ENCODE results near the gene TACC2. TPM values are rescaled to one million over a fixed set of nuclear protein-coding genes. Genes with fewer than 3 reads are reported as not detected.

TACC2 gene
- total and polyA plus RNA-seq, 3 experiments from 2014 or later = not detected

GRCh38 chr10:122298206-122298597 is 309.2 kb downstream of the TACC2 start:
- Mint-ChIP-seq H3K4me3 (no peak overlapping the region), H3K27ac (no peak overlapping the region), H3K4me1 (peaks cover 13 to 26% (median 14%) of the 10 kb centered on the region in 3 donors), H3K9me3 (no peaks in the 10 kb centered on the region), H3K36me3 (no peaks in the 10 kb centered on the region), H3K27me3 (peaks cover 6 to 14% of the 10 kb centered on the region in 2 donors)
- peaks cover 13% of the 10 kb centered on the region for H3K4me1 ChIP-seq (ENCODE audit: insufficient read depth, low read length)
- no peak for DNase-seq
- H3K4me3 ChIP-seq (ENCODE audit: low read length) = no peak overlapping the region
- no peak overlapping the region for H3K27ac ChIP-seq (ENCODE audit: low read depth, low read length)
- H3K9me3 ChIP-seq (ENCODE audit: low read length) = no peaks in the 10 kb centered on the region
- no peaks in the 10 kb centered on the region for H3K36me3 ChIP-seq (ENCODE audit: insufficient read depth, low read length)
- CTCF ChIA-PET = interaction anchor here (0.9 to 2.5 kb wide), 14 partner anchors 14 to 525 kb away, joined by 3 to 29 read pairs (median 3); no protein-coding TSS in a partner anchor
- H3K27me3 ChIP-seq (ENCODE audit: insufficient read depth, low read length, poor library complexity, severe bottlenecking) = no peaks in the 10 kb centered on the region
- POLR2A ChIA-PET = no interaction called here

- no peaks in the 10 kb centered on the region for H3K9me3 Mint-ChIP-seq
- Histone ChIP-seq H3K27ac (ENCODE audit: low read depth, low read length) (no peak overlapping the region), H3K4me1 (ENCODE audit: insufficient read depth, low read length) (peaks cover 13% of the 10 kb centered on the region), H3K4me3 (ENCODE audit: low read length) (no peak overlapping the region), H3K27me3 (ENCODE audit: insufficient read depth, low read length, poor library complexity, severe bottlenecking) (no peaks in the 10 kb centered on the region), H3K36me3 (ENCODE audit: insufficient read depth, low read length) (no peaks in the 10 kb centered on the region), H3K9me3 (ENCODE audit: low read length) (no peaks in the 10 kb centered on the region)
- peaks cover 12 to 20% (median 13%) of the 10 kb centered on the region in 3 donors for H3K4me1 Mint-ChIP-seq
- H3K27ac Mint-ChIP-seq = peak overlapping the region in 5 of 8 donors; percentile 7 to 92 (median 52)
- H3K36me3 Mint-ChIP-seq = no peaks in the 10 kb centered on the region
- DNase-seq = peak; percentile 39 to 65 (median 48)
- POLR2A ChIA-PET = no interaction called here
- peaks cover 6 to 14% of the 10 kb centered on the region in 2 donors for H3K27me3 Mint-ChIP-seq
- H3K4me3 Mint-ChIP-seq = peak overlapping the region in 5 of 7 donors; percentile 35 to 86 (median 59)
- CTCF ChIA-PET = interaction anchor here (0.6 to 2.5 kb wide), 28 partner anchors 9 to 524 kb away, joined by 3 to 29 read pairs (median 3); no protein-coding TSS in a partner anchor
Observed at GRCh38 chr10:122298598-122299301, 309.8 kb downstream of the TACC2 start.

DNA sequence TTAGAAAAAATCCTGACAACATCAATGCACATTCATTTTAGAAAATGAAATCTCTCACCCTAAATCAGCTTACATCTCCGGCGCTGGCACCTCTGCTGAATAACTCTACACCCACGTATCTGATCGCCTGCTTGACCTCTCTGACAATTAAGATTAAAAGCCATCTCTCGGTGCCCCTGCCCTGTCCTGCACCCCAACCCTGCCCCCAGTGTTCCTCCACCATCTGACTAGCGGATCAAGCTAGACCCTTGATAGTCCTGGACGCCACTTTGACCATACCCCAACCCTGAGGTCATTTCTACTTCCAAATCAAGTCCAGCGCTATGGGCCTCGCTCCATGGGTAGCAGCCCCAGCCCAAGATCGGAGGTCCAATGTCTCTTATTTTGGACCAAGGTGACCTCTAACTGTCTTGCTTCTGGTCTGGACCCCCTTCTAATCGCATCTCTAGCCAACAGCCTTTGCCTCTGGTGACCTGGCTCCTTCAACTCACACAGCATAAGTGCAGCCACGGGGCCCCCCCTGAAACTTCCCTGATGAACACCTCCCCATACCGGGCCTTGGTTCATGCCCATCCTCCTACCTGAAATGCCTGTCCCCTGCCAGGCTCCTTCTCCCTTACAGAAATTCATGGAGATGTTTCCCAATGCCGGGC is 310.6 kb downstream of the TACC2 start:
- peak overlapping the region in 4 of 8 donors; percentile 23 to 92 (median 72) for H3K27ac Mint-ChIP-seq
- no peak for DNase-seq

GRCh38 chr10:122301055-122301810 is 312.3 kb downstream of the TACC2 start:
- Mint-ChIP-seq H3K4me3 (peak overlapping the region in 1 of 7 donors; percentile 35), H3K27ac (peak overlapping the region in 4 of 8 donors; percentile 84 to 93 (median 90)), H3K36me3 (no peaks in the 10 kb centered on the region), H3K4me1 (peaks cover 3 to 9% (median 5%) of the 10 kb centered on the region in 3 donors), H3K27me3 (peaks cover 7 to 14% of the 10 kb centered on the region in 2 donors), H3K9me3 (peaks cover 0 to 4% (median 0%) of the 10 kb centered on the region in 5 donors)
- Histone ChIP-seq H3K27ac (ENCODE audit: low read depth, low read length) (no peak overlapping the region), H3K27me3 (ENCODE audit: insufficient read depth, low read length, poor library complexity, severe bottlenecking) (no peaks in the 10 kb centered on the region), H3K4me1 (ENCODE audit: insufficient read depth, low read length) (no peaks in the 10 kb centered on the region), H3K36me3 (ENCODE audit: insufficient read depth, low read length) (no peaks in the 10 kb centered on the region), H3K9me3 (ENCODE audit: low read length) (no peaks in the 10 kb centered on the region), H3K4me3 (ENCODE audit: low read length) (no peak overlapping the region)
- ChIA-PET POLR2A (no interaction called here), CTCF (interaction anchor here (1.4 to 2.3 kb wide), 2 partner anchors 133 to 264 kb away, joined by 4 to 5 read pairs; no protein-coding TSS in a partner anchor)
- peak in 2 of 5 donors; percentile 9 to 46 for DNase-seq

More for the DNA sequence above, 310.6 kb downstream of the TACC2 start:
- H3K36me3 Mint-ChIP-seq = no peaks in the 10 kb centered on the region
- H3K27me3 Mint-ChIP-seq = peaks cover 6 to 14% of the 10 kb centered on the region in 2 donors
- H3K9me3 Mint-ChIP-seq = no peaks in the 10 kb centered on the region
- no peaks in the 10 kb centered on the region for H3K36me3 ChIP-seq (ENCODE audit: insufficient read depth, low read length)
- peak overlapping the region in 1 of 7 donors; percentile 21 for H3K4me3 Mint-ChIP-seq
- peaks cover 9% of the 10 kb centered on the region for H3K4me1 ChIP-seq (ENCODE audit: insufficient read depth, low read length)
- no peaks in the 10 kb centered on the region for H3K27me3 ChIP-seq (ENCODE audit: insufficient read depth, low read length, poor library complexity, severe bottlenecking)
- H3K9me3 ChIP-seq (ENCODE audit: low read length) = no peaks in the 10 kb centered on the region
- CTCF ChIA-PET = interaction anchor here (0.6 to 2.5 kb wide), 26 partner anchors 8 to 406 kb away, joined by 3 to 29 read pairs (median 3); no protein-coding TSS in a partner anchor
- POLR2A ChIA-PET = no interaction called here
- no peak overlapping the region for H3K4me3 ChIP-seq (ENCODE audit: low read length)
- H3K4me1 Mint-ChIP-seq = peaks cover 12 to 20% (median 13%) of the 10 kb centered on the region in 3 donors
- no peak overlapping the region for H3K27ac ChIP-seq (ENCODE audit: low read depth, low read length)

DNA sequence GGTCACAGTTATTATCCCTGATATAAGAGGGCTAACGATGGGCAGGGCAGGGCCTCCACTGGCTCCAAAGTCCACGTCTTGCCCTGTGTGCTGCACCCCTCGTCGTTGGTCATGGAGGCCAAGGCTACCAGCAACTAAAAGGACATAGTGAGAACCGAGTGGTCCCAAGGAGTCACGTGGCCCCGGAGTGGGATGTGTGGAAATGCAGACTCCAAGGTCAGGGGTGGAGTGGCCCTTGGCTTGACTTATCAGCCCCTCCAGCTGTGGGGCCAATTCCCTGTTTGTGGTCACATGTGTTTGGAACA is 312.8 kb downstream of the TACC2 start:
- Histone ChIP-seq H3K4me3 (ENCODE audit: low read length) (no peak overlapping the region), H3K4me1 (ENCODE audit: insufficient read depth, low read length) (no peaks in the 10 kb centered on the region), H3K27ac (ENCODE audit: low read depth, low read length) (no peak overlapping the region), H3K9me3 (ENCODE audit: low read length) (no peaks in the 10 kb centered on the region), H3K27me3 (ENCODE audit: insufficient read depth, low read length, poor library complexity, severe bottlenecking) (no peaks in the 10 kb centered on the region), H3K36me3 (ENCODE audit: insufficient read depth, low read length) (no peaks in the 10 kb centered on the region)
- peaks cover 0 to 4% (median 0%) of the 10 kb centered on the region in 5 donors for H3K9me3 Mint-ChIP-seq
- peaks cover 7 to 11% of the 10 kb centered on the region in 2 donors for H3K27me3 Mint-ChIP-seq
- ChIA-PET POLR2A (no interaction called here), CTCF (interaction anchor here (1.1 to 2.3 kb wide), 3 partner anchors 133 to 264 kb away, joined by 3 to 5 read pairs (median 4); no protein-coding TSS in a partner anchor)
- H3K27ac Mint-ChIP-seq = peak overlapping the region in 4 of 8 donors; percentile 17 to 93 (median 90)
- no peak for DNase-seq
- peak overlapping the region in 1 of 7 donors; percentile 33 for H3K4me3 Mint-ChIP-seq
- no peaks in the 10 kb centered on the region for H3K36me3 Mint-ChIP-seq
- peaks cover 3 to 9% (median 5%) of the 10 kb centered on the region in 3 donors for H3K4me1 Mint-ChIP-seq

DNA sequence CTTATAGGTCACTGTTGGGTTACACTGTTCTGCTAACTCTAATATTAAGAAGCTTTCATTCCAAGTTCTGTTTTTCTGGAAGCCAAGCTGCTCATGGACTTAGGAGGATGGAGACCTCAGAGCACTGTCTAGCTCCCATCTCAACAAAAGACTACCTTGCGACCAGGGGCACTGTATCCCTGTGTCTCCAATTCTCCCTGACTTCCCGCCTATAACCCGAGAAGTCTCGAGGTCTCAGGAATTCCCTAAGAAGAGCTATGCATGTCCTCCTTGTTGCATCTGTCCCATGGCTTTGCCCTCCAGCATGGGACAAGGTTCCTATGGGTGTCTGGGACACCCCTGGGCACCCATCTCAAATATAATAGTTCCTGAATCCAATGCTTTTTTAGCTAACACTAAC is 313.4 kb downstream of the TACC2 start:
- Histone ChIP-seq H3K27ac (ENCODE audit: low read depth, low read length) (no peak overlapping the region), H3K27me3 (ENCODE audit: insufficient read depth, low read length, poor library complexity, severe bottlenecking) (no peaks in the 10 kb centered on the region), H3K9me3 (ENCODE audit: low read length) (no peaks in the 10 kb centered on the region), H3K36me3 (ENCODE audit: insufficient read depth, low read length) (no peaks in the 10 kb centered on the region), H3K4me3 (ENCODE audit: low read length) (no peak overlapping the region), H3K4me1 (ENCODE audit: insufficient read depth, low read length) (no peaks in the 10 kb centered on the region)
- Mint-ChIP-seq H3K36me3 (no peaks in the 10 kb centered on the region), H3K27ac (peak overlapping the region in 3 of 8 donors; percentile 8 to 69 (median 67)), H3K27me3 (peaks cover 3 to 8% of the 10 kb centered on the region in 2 donors), H3K4me1 (peaks cover 3 to 9% (median 5%) of the 10 kb centered on the region in 3 donors), H3K4me3 (peak overlapping the region in 1 of 7 donors; percentile 33), H3K9me3 (peaks cover 0 to 4% (median 0%) of the 10 kb centered on the region in 5 donors)
- POLR2A ChIA-PET = no interaction called here
- CTCF ChIA-PET = interaction anchor here (0.9 to 2.3 kb wide), 4 partner anchors 16 to 263 kb away, joined by 3 to 5 read pairs (median 4); no protein-coding TSS in a partner anchor
- no peak for DNase-seq

- peak overlapping the region in 1 of 8 donors; percentile 1 for H3K27ac Mint-ChIP-seq
- CTCF ChIA-PET = no interaction called here
Observed at GRCh38 chr10:122303271-122304053, 314.5 kb downstream of the TACC2 start.

More at GRCh38 chr10:122303271-122304053, 314.5 kb downstream of the TACC2 start:
- H3K9me3 ChIP-seq (ENCODE audit: low read length) = no peaks in the 10 kb centered on the region
- no peak overlapping the region for H3K4me3 ChIP-seq (ENCODE audit: low read length)
- no peaks in the 10 kb centered on the region for H3K36me3 ChIP-seq (ENCODE audit: insufficient read depth, low read length)
- Mint-ChIP-seq H3K27me3 (peaks cover 3 to 8% of the 10 kb centered on the region in 2 donors), H3K36me3 (no peaks in the 10 kb centered on the region), H3K9me3 (peaks cover 0 to 4% (median 0%) of the 10 kb centered on the region in 5 donors), H3K4me3 (no peak overlapping the region), H3K4me1 (peaks cover 3 to 9% (median 5%) of the 10 kb centered on the region in 3 donors)
- no peak overlapping the region for H3K27ac ChIP-seq (ENCODE audit: low read depth, low read length)
- H3K4me1 ChIP-seq (ENCODE audit: insufficient read depth, low read length) = no peaks in the 10 kb centered on the region
- H3K27me3 ChIP-seq (ENCODE audit: insufficient read depth, low read length, poor library complexity, severe bottlenecking) = no peaks in the 10 kb centered on the region
- POLR2A ChIA-PET = no interaction called here
- no peak for DNase-seq

All from CD8-positive, alpha-beta memory T cell (primary cell).